Measurements from ENCODE around the gene FOSL2. TPM values are rescaled to one million over a fixed set of nuclear protein-coding genes. Genes with fewer than 3 reads are reported as not detected.

FOSL2 gene
- total RNA-seq, 2 donors from 2014 or later = 54.0 to 116 TPM

- no peak for TF ChIP-seq CTCF (IDR thresholded peaks at IDR 0.05)
- no peak for DNase-seq (ENCODE audit: low spot score)
- H3K4me1 ChIP-seq = peaks cover 3 to 26% of the 10 kb centered on the region in 2 donors
Observed at GRCh38 chr2:28346587-28346986, 46.1 kb upstream of the FOSL2 start.

GRCh38 chr2:28347193-28347592, 45.5 kb upstream of the FOSL2 start:
- no peak for TF ChIP-seq CTCF (IDR thresholded peaks at IDR 0.05)
- H3K4me1 ChIP-seq = peaks cover under 1 to 20% of the 10 kb centered on the region in 2 donors
- H3K9me3 ChIP-seq = no peaks in the 10 kb centered on the region
- H3K4me3 ChIP-seq = no peak overlapping the region
- peak overlapping the region in 1 of 2 donors; percentile 23 for H3K27ac ChIP-seq
- H3K27me3 ChIP-seq = no peaks in the 10 kb centered on the region
- no peak for DNase-seq (ENCODE audit: low spot score)
- no peaks in the 10 kb centered on the region for H3K36me3 ChIP-seq

More at GRCh38 chr2:28346587-28346986, 46.1 kb upstream of the FOSL2 start:
- Histone ChIP-seq H3K9me3 (no peaks in the 10 kb centered on the region), H3K36me3 (no peaks in the 10 kb centered on the region), H3K27ac (peak overlapping the region in 1 of 2 donors; percentile 23), H3K27me3 (no peaks in the 10 kb centered on the region), H3K4me3 (no peak overlapping the region)

GRCh38 chr2:28347596-28347995, 45.1 kb upstream of the FOSL2 start:
- H3K36me3 ChIP-seq = no peaks in the 10 kb centered on the region
- H3K9me3 ChIP-seq = no peaks in the 10 kb centered on the region
- no peak overlapping the region for H3K4me3 ChIP-seq
- H3K4me1 ChIP-seq = peaks cover 0 to 16% of the 10 kb centered on the region in 2 donors
- no peak for TF ChIP-seq CTCF (IDR thresholded peaks at IDR 0.05)
- H3K27ac ChIP-seq = no peak overlapping the region
- H3K27me3 ChIP-seq = no peaks in the 10 kb centered on the region
- no peak for DNase-seq (ENCODE audit: low spot score)

GRCh38 chr2:28348149-28348567, 44.5 kb upstream of the FOSL2 start:
- no peaks in the 10 kb centered on the region for H3K36me3 ChIP-seq
- H3K27me3 ChIP-seq = no peaks in the 10 kb centered on the region
- H3K27ac ChIP-seq = no peak overlapping the region
- TF ChIP-seq CTCF (IDR thresholded peaks at IDR 0.05) = no peak
- no peak overlapping the region for H3K4me3 ChIP-seq
- peaks cover 0 to 10% of the 10 kb centered on the region in 2 donors for H3K4me1 ChIP-seq
- no peak for DNase-seq (ENCODE audit: low spot score)
- H3K9me3 ChIP-seq = no peaks in the 10 kb centered on the region

- H3K36me3 ChIP-seq = no peaks in the 10 kb centered on the region
- H3K4me3 ChIP-seq = no peak overlapping the region
- H3K27me3 ChIP-seq = no peaks in the 10 kb centered on the region
- no peaks in the 10 kb centered on the region for H3K9me3 ChIP-seq
- no peak for DNase-seq (ENCODE audit: low spot score)
- TF ChIP-seq CTCF (IDR thresholded peaks at IDR 0.05) = no peak
- H3K4me1 ChIP-seq = peaks cover 0 to 7% of the 10 kb centered on the region in 2 donors
- no peak overlapping the region for H3K27ac ChIP-seq
Observed at GRCh38 chr2:28348921-28349320, 43.7 kb upstream of the FOSL2 start.

- DNase-seq (ENCODE audit: low spot score) = no peak
- H3K4me3 ChIP-seq = no peak overlapping the region
Observed at GRCh38 chr2:28349546-28350165, 43.0 kb upstream of the FOSL2 start.

More at GRCh38 chr2:28349546-28350165, 43.0 kb upstream of the FOSL2 start:
- H3K9me3 ChIP-seq = no peaks in the 10 kb centered on the region
- no peaks in the 10 kb centered on the region for H3K36me3 ChIP-seq
- no peak overlapping the region for H3K27ac ChIP-seq
- H3K4me1 ChIP-seq = peaks cover 0 to 7% of the 10 kb centered on the region in 2 donors
- no peak for TF ChIP-seq CTCF (IDR thresholded peaks at IDR 0.05)
- H3K27me3 ChIP-seq = no peaks in the 10 kb centered on the region

All from right atrium auricular region (tissue), 2 donors.